Measurements from ENCODE around the gene C9.

DNA sequence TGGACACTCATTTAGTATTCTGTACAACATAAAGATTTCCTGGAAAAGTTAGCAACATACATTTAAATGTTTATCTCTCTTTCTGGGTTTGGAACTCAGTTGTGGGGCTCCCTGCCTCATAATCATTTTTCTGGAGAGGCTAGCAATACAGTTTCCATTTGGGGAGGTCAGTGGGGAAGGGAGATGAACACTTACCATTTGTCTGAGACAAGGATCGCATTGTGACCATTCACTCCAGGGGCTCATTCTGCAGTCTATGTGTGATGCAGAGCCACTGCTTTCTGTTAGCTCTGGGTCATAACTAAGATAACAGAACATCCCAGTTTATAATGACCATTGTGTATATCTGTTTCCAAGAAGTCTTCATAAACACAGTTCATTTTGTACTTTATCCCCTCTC lies 22.4 kb downstream of the C9 start:
- TF ChIP-seq POLR2AphosphoS5 (IDR thresholded peaks at IDR 0.05) (no peak), EP300 (IDR thresholded peaks at IDR 0.05) (no peak)
- TF ChIP-seq, protein P1, sequence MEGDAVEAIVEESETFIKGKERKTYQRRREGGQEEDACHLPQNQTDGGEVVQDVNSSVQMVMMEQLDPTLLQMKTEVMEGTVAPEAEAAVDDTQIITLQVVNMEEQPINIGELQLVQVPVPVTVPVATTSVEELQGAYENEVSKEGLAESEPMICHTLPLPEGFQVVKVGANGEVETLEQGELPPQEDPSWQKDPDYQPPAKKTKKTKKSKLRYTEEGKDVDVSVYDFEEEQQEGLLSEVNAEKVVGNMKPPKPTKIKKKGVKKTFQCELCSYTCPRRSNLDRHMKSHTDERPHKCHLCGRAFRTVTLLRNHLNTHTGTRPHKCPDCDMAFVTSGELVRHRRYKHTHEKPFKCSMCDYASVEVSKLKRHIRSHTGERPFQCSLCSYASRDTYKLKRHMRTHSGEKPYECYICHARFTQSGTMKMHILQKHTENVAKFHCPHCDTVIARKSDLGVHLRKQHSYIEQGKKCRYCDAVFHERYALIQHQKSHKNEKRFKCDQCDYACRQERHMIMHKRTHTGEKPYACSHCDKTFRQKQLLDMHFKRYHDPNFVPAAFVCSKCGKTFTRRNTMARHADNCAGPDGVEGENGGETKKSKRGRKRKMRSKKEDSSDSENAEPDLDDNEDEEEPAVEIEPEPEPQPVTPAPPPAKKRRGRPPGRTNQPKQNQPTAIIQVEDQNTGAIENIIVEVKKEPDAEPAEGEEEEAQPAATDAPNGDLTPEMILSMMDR (IDR thresholded peaks at IDR 0.05): no peak
